Tibial nerve (tissue), 4 donors: ENCODE measurements around the gene B3GALT5.

ENCODE experiments used
- EP300 ChIP-seq, 2 donors: sonication (generic); formaldehyde crosslinking; IDR thresholded peaks; one replicate each; pipeline ENCODE4 v1.6.1; 2017; ENCODE audit warnings: antibody characterized with exemption in 2 of 2, mild to moderate bottlenecking in 1 of 2
- POLR2A ChIP-seq, 2 donors: fragments of 450-650 bp; IDR thresholded peaks; one replicate each; pipeline ENCODE4 v1.6.1; 2017; ENCODE audit warnings: antibody characterized with exemption in 2 of 2, mild to moderate bottlenecking in 2 of 2, moderate library complexity in 2 of 2
- TF ChIP-seq, protein P1 (sequence below), 5 experiments: fragments of 200-600 bp in 3 of 5; fragments of 450-650 bp in 2 of 5; sonication (generic) in 3 of 5; IDR thresholded peaks; one replicate each; pipeline ENCODE4 v1.5.1; 2016 to 2019; ENCODE audit warnings: antibody characterized with exemption in 5 of 5, mild to moderate bottlenecking in 3 of 5, moderate library complexity in 2 of 5

DNA sequence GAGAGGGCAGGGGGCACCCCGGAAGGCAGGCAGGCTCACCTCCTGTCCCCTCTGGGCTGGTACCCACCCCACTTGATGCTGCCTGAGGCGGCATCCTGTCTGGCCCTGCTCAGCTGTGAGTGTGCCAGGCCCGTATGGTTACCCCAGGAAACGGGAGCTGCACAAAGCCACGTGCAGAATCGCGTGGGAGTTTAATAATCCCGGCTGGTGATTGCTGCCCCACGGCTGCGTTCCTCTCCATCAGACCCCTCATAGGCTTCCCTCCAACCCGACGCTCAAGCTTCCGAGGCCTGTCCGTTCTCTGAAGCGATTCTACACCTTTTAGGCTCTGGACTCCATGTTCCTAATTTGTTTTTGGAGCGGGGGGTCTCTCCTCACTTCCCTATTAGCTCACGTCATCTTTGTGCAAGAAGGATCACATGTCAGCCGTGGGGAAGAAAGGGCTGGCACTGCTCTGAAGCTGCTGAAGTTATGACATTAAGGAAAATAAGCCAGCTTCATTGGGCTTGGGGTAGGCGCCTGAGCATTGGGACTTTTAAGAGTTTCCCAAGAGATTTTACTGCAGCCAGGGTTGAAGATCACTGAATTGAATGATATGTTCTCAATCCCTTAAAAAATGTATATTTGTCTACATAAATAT, 1.1 kb upstream of the B3GALT5 start:
- TF ChIP-seq, protein P1, sequence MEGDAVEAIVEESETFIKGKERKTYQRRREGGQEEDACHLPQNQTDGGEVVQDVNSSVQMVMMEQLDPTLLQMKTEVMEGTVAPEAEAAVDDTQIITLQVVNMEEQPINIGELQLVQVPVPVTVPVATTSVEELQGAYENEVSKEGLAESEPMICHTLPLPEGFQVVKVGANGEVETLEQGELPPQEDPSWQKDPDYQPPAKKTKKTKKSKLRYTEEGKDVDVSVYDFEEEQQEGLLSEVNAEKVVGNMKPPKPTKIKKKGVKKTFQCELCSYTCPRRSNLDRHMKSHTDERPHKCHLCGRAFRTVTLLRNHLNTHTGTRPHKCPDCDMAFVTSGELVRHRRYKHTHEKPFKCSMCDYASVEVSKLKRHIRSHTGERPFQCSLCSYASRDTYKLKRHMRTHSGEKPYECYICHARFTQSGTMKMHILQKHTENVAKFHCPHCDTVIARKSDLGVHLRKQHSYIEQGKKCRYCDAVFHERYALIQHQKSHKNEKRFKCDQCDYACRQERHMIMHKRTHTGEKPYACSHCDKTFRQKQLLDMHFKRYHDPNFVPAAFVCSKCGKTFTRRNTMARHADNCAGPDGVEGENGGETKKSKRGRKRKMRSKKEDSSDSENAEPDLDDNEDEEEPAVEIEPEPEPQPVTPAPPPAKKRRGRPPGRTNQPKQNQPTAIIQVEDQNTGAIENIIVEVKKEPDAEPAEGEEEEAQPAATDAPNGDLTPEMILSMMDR (IDR thresholded peaks at IDR 0.05) = no peak
- TF ChIP-seq POLR2A (IDR thresholded peaks at IDR 0.05) (no peak), EP300 (IDR thresholded peaks at IDR 0.05) (no peak)
